GM12865 (cell line): ENCODE data around the gene TMX2.

Source experiments
- DNase-seq: peaks from one replicate; pipeline ENCODE4 v3.0.0; 2010; ENCODE audit warnings: low read depth
- H3K4me3 ChIP-seq: 2 replicates; pipeline ENCODE4 v1.5.1; 2011; ENCODE audit warnings: mild to moderate bottlenecking, low read depth, low read length, control low read depth
- TF ChIP-seq, protein P1 (sequence below): IDR thresholded peaks from 2 replicates; pipeline ENCODE4 v1.5.1; 2011; ENCODE audit warnings: low read length, control low read depth, low read depth, inconsistent platforms; ENCODE audit not compliant: insufficient read depth; ENCODE audit errors: missing control alignments

The TMX2 gene

GRCh38 chr11:57741132-57742086, 29.0 kb downstream of the TMX2 start, which contains the start of gene SELENOH:
TSS of gene SELENOH (plus strand) at chr11:57741491. CDS start at chr11:57741596, 105 bp downstream.
- DNase-seq: peak; percentile 99
- TF ChIP-seq, protein P1, sequence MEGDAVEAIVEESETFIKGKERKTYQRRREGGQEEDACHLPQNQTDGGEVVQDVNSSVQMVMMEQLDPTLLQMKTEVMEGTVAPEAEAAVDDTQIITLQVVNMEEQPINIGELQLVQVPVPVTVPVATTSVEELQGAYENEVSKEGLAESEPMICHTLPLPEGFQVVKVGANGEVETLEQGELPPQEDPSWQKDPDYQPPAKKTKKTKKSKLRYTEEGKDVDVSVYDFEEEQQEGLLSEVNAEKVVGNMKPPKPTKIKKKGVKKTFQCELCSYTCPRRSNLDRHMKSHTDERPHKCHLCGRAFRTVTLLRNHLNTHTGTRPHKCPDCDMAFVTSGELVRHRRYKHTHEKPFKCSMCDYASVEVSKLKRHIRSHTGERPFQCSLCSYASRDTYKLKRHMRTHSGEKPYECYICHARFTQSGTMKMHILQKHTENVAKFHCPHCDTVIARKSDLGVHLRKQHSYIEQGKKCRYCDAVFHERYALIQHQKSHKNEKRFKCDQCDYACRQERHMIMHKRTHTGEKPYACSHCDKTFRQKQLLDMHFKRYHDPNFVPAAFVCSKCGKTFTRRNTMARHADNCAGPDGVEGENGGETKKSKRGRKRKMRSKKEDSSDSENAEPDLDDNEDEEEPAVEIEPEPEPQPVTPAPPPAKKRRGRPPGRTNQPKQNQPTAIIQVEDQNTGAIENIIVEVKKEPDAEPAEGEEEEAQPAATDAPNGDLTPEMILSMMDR: no peak
- H3K4me3 ChIP-seq: peak within 1 kb of the TSS; percentile 82

- DNase-seq: no peak
- H3K4me3 ChIP-seq: peak overlapping the region; percentile 82
- TF ChIP-seq, protein P1: no peak
These were observed 29.7 kb downstream of the TMX2 start for GRCh38 chr11:57742087-57742452.

DNA sequence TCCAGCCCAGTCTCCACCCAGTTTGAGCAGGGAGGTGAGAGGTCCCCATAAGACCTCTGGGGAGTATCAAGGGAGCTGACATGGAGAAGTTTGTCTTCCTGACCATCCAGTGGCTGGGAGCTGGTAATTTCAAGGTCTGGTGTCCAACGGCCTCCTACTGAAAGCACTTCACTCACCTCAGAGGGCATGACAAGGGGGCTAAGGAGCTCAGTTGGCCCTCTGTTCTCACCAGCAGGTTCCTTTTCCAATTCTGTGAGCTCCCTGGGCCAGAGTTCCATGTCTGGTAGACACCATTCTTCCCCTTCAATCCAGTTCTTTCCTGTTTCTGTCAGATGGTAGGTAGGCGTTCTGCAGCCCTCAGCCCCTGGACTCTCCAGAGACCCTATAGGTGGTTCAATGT, 32.0 kb downstream of the TMX2 start:
- no peak overlapping the region for H3K4me3 ChIP-seq
- DNase-seq: no peak
- TF ChIP-seq, protein P1: no peak

DNA sequence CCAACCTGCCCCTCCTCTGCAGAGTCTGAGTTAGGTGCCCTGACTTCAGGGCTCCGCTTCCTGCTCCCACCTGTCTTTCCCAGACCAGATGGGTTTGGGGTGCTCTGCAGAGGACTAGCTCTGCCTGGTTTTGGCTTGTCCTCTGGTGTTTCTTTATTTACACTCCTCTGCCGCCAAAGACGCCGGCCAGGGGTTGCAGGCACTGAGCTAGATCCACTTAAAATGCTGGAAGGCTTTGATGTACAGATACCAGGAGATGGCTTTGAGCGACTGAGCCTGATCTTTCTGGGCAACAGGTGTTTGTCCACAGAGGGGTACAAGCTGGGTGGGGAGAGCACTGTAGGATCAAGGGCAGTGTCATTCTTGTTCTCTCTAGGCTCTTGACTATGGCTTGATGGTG, 32.8 kb downstream of the TMX2 start:
- DNase-seq: no peak
- TF ChIP-seq, protein P1: no peak
- H3K4me3 ChIP-seq: no peak overlapping the region

- H3K4me3 ChIP-seq: no peak overlapping the region
- TF ChIP-seq, protein P1: no peak
- no peak for DNase-seq
These were observed 34.5 kb downstream of the TMX2 start for GRCh38 chr11:57746920-57747319.

DNA sequence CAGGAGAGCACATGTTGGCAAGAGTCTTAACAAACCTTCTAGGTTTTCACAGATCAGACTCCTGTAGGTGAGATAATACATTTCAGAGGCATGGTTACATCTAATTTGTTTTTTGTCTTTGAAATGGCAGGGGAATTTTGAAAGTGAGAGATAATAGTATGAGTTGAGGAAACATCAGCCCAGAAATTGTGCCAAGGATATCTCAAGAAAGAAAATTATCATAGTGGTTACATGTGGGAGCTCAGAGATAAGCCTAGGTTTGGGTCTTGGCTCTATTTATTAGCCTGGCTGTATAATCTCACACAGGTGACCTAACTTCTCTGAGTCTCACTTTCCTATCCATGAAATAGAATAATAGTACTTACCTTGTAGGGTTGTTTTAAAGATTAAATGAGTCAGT, 38.8 kb downstream of the TMX2 start:
- DNase-seq: no peak
- TF ChIP-seq, protein P1: no peak
- H3K4me3 ChIP-seq: no peak overlapping the region
